GM18519 (cell line): Measurements from ENCODE around the gene IL5RA.
A peak's percentile ranks its signal among the peaks of the same experiment; 100 is the strongest.

Experiments used
- ATAC-seq: cut with Tn5 transposase; IDR thresholded peaks from one replicate; pipeline ENCODE4 v1.9.1; 2021; ENCODE audit warnings: mild to moderate bottlenecking, moderate library complexity; ENCODE audit not compliant: unreplicated experiment, low FRiP score

Gene IL5RA

DNA sequence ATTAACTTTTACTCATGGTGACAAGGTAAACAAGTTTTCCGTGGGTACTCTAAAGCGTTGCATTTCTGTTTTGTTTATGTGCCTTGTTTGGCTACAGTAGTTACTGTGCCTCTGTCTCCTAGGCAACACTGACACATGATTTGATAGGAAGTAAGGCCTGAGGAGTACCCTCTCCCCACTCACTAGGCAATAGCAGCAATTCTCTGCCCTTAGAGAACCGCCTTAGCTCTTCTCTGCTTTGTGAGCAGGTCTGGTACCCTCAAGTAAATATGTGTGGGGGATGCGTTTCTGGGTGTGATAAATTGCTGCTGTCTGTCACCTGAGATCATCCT is at the start of gene IL5RA:
Gene IL5RA (minus strand): TSS at position 76 of the 332 bp plus-strand sequence. CDS start 5,390 bp downstream, outside the sequence.
- ATAC-seq: peak; percentile 65

DNA sequence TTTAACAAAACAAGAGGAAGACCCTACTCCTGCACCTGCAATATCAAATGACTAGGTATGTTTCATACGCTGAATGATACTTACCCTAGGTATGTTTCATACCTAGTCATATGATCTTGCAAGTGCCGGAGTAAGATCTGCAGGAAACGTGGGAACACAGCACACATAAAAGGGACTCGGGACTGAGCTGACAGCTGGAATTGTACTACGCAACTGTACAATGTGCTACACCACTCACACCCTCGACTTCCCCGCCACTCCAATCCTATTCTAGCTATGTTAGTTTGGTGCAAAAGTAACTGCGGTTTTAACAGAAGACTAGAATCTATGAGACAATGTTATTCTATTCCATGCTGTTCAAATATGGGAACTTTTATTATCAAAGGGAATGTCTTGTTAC is 47.3 kb upstream of the IL5RA start:
- ATAC-seq: no peak

GRCh38 chr3:3154879-3155610 is 44.9 kb upstream of the IL5RA start:
- ATAC-seq: no peak

- no peak for ATAC-seq
Measured at GRCh38 chr3:3151513-3151912, 41.3 kb upstream of the IL5RA start.

- ATAC-seq: no peak
Measured at GRCh38 chr3:3149560-3149959, 39.4 kb upstream of the IL5RA start.

GRCh38 chr3:3145831-3146230 is 35.7 kb upstream of the IL5RA start:
- no peak for ATAC-seq

- ATAC-seq: no peak
Measured at GRCh38 chr3:3141939-3142338, 31.8 kb upstream of the IL5RA start.

DNA sequence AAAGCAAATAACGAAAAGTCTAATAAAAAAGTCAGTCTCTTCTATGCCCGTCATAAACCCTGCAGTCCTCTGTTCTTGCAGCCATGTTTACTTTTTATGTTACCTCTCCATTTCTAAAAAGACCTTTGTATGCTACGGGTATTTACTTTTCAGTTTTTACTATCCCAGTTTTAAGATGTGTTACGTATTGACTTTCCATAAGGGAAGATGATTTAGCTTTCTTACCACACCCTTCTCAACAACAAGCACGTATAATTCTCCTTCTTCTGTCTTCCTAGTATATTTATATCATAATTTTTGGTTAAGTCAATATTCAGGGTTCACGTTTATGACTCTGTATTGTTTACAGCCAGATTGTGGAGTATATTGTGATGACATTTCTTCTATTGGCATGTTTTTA is 27.4 kb upstream of the IL5RA start:
- ATAC-seq: no peak

- no peak for ATAC-seq
Measured at GRCh38 chr3:3134750-3135448, 24.7 kb upstream of the IL5RA start.

GRCh38 chr3:3133500-3133899 is 23.3 kb upstream of the IL5RA start:
- no peak for ATAC-seq

DNA sequence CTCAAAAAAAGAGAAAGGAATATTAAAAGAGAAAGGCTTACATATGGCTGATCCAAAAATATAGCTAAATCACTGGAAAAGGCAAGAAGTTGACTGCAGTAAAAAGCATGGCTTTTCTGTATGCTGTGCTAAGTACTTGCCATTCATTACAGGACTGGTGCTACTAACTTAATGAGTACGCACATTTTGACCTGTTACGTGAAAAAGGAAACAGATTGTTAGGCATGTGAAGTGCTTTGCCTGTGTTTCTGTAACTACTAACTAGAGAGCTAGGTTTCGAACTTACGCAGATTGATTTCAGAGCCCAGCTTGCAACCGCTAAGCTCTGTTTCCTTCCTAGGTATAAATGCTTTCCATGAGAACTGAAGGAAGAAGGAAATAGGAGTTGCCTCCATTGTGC is 19.4 kb upstream of the IL5RA start:
- ATAC-seq: no peak

GRCh38 chr3:3127432-3128010 is 17.3 kb upstream of the IL5RA start:
- no peak for ATAC-seq

DNA sequence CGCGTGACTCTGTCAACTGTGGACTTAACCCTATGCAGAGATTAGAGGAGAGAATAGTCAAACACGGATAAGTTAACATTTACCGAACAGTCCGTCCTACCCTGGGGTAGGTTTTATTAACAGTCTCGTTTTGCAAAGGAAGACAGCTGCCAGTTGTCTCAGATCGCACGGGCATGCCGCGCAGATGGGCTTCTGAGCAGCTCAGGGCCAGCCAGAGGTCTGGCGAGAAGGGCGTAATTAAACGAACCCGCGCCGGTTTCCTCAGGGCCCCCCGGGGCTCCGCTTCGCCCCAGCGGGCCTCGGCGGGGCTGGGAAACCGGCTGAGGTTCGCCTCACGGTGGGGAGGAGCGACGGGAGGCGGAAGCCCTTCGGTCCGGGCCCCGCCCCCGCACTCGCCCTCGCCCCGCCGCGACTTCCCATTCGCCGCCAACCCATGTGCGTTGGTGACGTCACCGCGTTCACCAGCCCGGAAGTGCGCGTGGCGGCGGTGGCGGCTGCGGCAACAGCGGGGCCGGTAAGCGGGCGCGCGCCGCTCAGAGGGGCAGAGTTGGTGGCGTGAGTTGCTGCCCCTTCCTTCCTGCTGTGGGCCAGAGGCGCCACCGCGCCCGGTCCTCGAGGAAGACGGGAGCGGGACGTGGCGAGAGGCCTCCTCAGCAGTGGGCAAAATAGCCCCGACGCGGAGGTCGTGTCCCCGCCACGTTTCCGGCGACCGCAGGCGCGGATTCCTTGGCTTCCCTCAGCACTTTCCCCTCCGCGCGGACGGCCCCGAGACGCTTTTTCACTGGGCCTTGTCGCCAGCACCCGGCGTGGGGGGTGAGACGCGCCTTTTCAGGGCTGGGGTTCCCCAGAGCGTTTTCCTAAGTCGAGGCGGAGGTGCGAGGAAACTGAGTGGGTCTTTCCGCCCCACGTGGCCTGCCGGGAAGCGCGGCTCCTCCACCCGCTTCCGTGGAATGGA is 16.6 kb upstream of the IL5RA start, which contains the start of gene TRNT1:
Gene TRNT1 (plus strand): TSS at position 464 of the 955 bp plus-strand sequence. CDS start 2,101 bp downstream, outside the sequence.
- peak; percentile 92 for ATAC-seq

DNA sequence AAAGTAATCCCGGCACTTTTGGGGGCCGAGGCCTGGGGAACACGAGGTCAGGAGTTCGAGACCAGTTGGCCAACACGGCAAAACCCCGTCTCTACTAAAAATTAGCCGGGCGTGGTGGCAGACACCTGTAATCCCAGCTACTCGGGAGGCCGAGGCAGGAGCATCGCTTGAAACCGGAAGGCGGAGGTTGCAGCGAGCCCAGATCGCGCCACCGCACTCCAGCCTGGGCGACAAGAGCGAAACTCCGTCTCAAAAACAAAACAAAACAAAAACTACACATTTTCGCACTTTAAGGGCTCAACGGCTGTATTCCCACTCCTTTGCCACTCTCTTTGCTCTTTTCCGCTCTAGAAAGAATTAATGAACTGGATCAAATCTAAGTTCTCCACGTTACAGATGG is 15.8 kb upstream of the IL5RA start:
- no peak for ATAC-seq

DNA sequence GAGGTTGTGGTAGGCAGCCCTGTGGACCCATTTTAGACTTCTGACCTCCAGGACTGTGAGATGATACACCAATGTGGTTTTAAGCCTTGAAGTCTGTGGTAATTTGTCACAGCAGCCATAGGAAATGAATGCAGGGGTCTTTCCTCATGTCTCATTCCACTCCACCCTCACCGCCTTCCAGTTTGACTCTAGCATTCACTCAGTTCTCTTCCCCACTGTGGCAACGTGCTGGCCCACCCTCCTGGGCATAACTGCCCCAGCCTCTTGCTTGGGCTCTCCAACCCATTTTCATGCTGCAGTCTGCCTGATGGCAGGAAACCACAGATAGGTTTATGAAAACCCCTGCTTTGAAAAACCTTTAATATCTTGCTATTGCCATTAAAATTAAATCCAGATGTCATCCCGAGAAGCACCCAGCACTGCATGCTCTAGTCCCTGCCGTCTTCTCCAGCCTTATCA is 9.2 kb upstream of the IL5RA start:
- no peak for ATAC-seq

DNA sequence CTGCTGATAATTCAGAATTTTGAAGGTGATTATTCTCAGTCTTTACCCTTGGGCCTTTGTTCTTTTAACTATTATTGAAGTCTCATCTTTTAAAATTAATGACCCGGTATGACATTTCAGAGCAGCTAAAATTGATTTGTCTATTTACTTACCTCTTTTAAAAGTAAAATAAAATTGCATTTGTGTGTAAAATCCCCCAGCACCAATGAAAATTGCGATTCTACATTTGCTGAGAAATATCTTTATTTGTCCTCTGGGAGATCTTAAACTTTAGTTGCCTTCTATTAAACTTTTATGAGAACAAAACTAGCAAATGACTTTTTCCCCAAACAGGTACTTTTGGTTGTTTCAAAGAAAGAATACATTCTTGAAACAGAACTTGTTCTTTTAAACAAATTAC is 7.5 kb upstream of the IL5RA start:
- ATAC-seq: no peak

DNA sequence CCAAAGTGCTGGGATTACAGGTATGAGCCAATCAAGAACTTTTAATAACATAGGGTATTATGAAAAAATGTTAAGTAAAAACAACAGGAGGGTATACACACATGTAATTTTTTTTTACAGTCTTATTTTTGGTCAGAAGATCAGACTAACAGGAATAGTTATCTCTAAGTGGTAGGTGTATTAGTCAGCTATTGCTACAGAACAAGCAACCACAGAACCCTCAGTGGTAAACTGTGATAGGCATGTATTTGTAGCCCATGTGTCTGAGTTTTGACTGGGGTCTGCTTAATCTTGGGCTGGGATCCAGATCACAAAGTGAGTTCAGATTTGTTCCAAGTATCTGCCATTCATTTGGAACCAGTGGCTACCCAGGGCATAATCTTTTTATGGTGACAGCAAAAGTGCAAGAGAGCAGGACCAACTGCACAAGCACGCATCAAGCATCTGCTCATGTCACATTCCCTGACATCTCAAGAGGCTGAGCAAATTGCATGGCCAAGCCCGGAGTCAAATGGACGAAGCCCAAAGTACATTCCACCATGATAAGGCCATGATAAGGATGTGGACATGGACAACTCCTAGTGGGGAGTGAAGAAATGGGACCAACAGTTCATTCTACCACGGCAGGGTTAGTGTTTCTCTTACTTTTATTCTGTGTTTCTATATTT is 3.0 kb upstream of the IL5RA start:
- no peak for ATAC-seq

GRCh38 chr3:3110749-3111361 is 681 bp upstream of the IL5RA start:
- no peak for ATAC-seq
